ENCODE data around the gene AIPL1. TPM values are rescaled to one million over a fixed set of nuclear protein-coding genes. Genes with fewer than 3 reads are reported as not detected.

AIPL1 gene
- total and polyA plus RNA-seq, 2 donors from 2014 or later, result not detected

GRCh38 chr17:6376931-6377361 lies 58.0 kb downstream of the AIPL1 start:
- DNase-seq, result peak in 3 of 5 donors; percentile 21 to 47 (median 38)
- no peaks in the 10 kb centered on the region for H3K27me3 ChIP-seq (ENCODE audit: control insufficient read depth, insufficient read depth, low read length)
- no peak overlapping the region for H3K27ac ChIP-seq (ENCODE audit: low read depth in 2 of 2, low read length in 2 of 2)
- intact Hi-C loops (cut with DNase I), result no loop called here
- TF ChIP-seq CTCF (IDR thresholded peaks at IDR 0.05; ENCODE audit: borderline replicate concordance, extremely low read depth, insufficient read depth), result no peak
- no peaks in the 10 kb centered on the region for H3K9me3 ChIP-seq (ENCODE audit: control insufficient read depth in 2 of 3, insufficient read depth in 1 of 3, low read length in 3 of 3)
- no peaks in the 10 kb centered on the region for H3K36me3 ChIP-seq (ENCODE audit: control insufficient read depth in 2 of 3, insufficient read depth in 3 of 3, low read length in 3 of 3)
- H3K9ac ChIP-seq (ENCODE audit: low read length in 3 of 3), result no peak overlapping the region
- H3K4me3 ChIP-seq (ENCODE audit: low read length in 3 of 3), result no peak overlapping the region
- no peak for FAIRE-seq
- no peaks in the 10 kb centered on the region for H3K4me1 ChIP-seq (ENCODE audit: control insufficient read depth in 2 of 3, insufficient read depth in 2 of 3, low read depth in 1 of 3, low read length in 3 of 3)

- DNase-seq (peak; percentile 75 to 86 (median 81)), FAIRE-seq (no peak)
- Histone ChIP-seq H3K9ac (ENCODE audit: low read length in 3 of 3) (no peak overlapping the region), H3K27me3 (ENCODE audit: control insufficient read depth, insufficient read depth, low read length) (no peaks in the 10 kb centered on the region), H3K9me3 (ENCODE audit: control insufficient read depth in 2 of 3, insufficient read depth in 1 of 3, low read length in 3 of 3) (no peaks in the 10 kb centered on the region), H3K4me3 (ENCODE audit: low read length in 3 of 3) (no peak overlapping the region), H3K36me3 (ENCODE audit: control insufficient read depth in 2 of 3, insufficient read depth in 3 of 3, low read length in 3 of 3) (no peaks in the 10 kb centered on the region), H3K4me1 (ENCODE audit: control insufficient read depth in 2 of 3, insufficient read depth in 2 of 3, low read depth in 1 of 3, low read length in 3 of 3) (no peaks in the 10 kb centered on the region), H3K27ac (ENCODE audit: low read depth in 2 of 2, low read length in 2 of 2) (no peak overlapping the region)
- intact Hi-C loops (cut with DNase I), result no loop called here
- no peak for TF ChIP-seq CTCF (IDR thresholded peaks at IDR 0.05; ENCODE audit: borderline replicate concordance, extremely low read depth, insufficient read depth)
These were observed 60.1 kb downstream of the AIPL1 start for GRCh38 chr17:6374761-6375312.

- no peak overlapping the region for H3K4me3 ChIP-seq (ENCODE audit: low read length in 3 of 3)
- no peaks in the 10 kb centered on the region for H3K9me3 ChIP-seq (ENCODE audit: control insufficient read depth in 2 of 3, insufficient read depth in 1 of 3, low read length in 3 of 3)
- no peak overlapping the region for H3K27ac ChIP-seq (ENCODE audit: low read depth in 2 of 2, low read length in 2 of 2)
- H3K36me3 ChIP-seq (ENCODE audit: control insufficient read depth in 2 of 3, insufficient read depth in 3 of 3, low read length in 3 of 3), result no peaks in the 10 kb centered on the region
- H3K27me3 ChIP-seq (ENCODE audit: control insufficient read depth, insufficient read depth, low read length), result no peaks in the 10 kb centered on the region
- DNase-seq, result peak in 2 of 5 donors; percentile 16 to 33
- FAIRE-seq, result no peak
- intact Hi-C loops (cut with DNase I), result no loop called here
- no peaks in the 10 kb centered on the region for H3K4me1 ChIP-seq (ENCODE audit: control insufficient read depth in 2 of 3, insufficient read depth in 2 of 3, low read depth in 1 of 3, low read length in 3 of 3)
- H3K9ac ChIP-seq (ENCODE audit: low read length in 3 of 3), result no peak overlapping the region
- TF ChIP-seq CTCF (IDR thresholded peaks at IDR 0.05; ENCODE audit: borderline replicate concordance, extremely low read depth, insufficient read depth), result no peak
These were observed 60.6 kb downstream of the AIPL1 start for GRCh38 chr17:6374271-6374691.

Other genes with a start within 250 kb of the AIPL1 start
- 1.7 TPM for gene PIMREG, start 9.3 kb upstream of the AIPL1 start, total RNA-seq
- not detected for gene PIMREG, start 9.3 kb upstream of the AIPL1 start, polyA plus RNA-seq (ENCODE audit: insufficient read depth, low read depth, low replicate concordance)
- gene PITPNM3, start 121.4 kb upstream of the AIPL1 start, total RNA-seq, result 9.1 TPM
- gene PITPNM3, start 121.4 kb upstream of the AIPL1 start, polyA plus RNA-seq (ENCODE audit: insufficient read depth, low read depth, low replicate concordance), result 1.8 TPM
- gene KIAA0753, start 205.6 kb upstream of the AIPL1 start, total RNA-seq, result 21.8 TPM
- gene KIAA0753, start 205.6 kb upstream of the AIPL1 start, polyA plus RNA-seq (ENCODE audit: insufficient read depth, low read depth, low replicate concordance), result 4.2 TPM
- gene TXNDC17, start 205.9 kb upstream of the AIPL1 start, total RNA-seq, result 56.7 TPM
- gene TXNDC17, start 205.9 kb upstream of the AIPL1 start, polyA plus RNA-seq (ENCODE audit: insufficient read depth, low read depth, low replicate concordance), result 394 TPM
- gene MED31, start 216.5 kb upstream of the AIPL1 start, total RNA-seq, result 15.9 TPM
- gene MED31, start 216.5 kb upstream of the AIPL1 start, polyA plus RNA-seq (ENCODE audit: insufficient read depth, low read depth, low replicate concordance), result 21.0 TPM
- 3.4 TPM for gene C17orf100, start 216.6 kb upstream of the AIPL1 start, total RNA-seq
- 3.7 TPM for gene C17orf100, start 216.6 kb upstream of the AIPL1 start, polyA plus RNA-seq (ENCODE audit: insufficient read depth, low read depth, low replicate concordance)

Measured in kidney (tissue), 14 donors.